NCI-H1694 treated with DMSO at 0.1 percent for 48 hours (cell line): Measurements from ENCODE around the gene PAQR8.
"Not testable (repeated sequence)": the region's sequence is repeated elsewhere in the genome, so short reads cannot be mapped to it uniquely, and the experiment has no call there.

Experiments used
- DNase-seq: peaks from one replicate; lab custom pipeline; 2025; lab: John Stamatoyannopoulos, UW

PAQR8 gene

GRCh38 chr6:52411911-52412310, 50.0 kb downstream of the PAQR8 start:
- no peak for DNase-seq

GRCh38 chr6:52415333-52415732, 53.4 kb downstream of the PAQR8 start:
- DNase-seq, result no peak

- no peak for DNase-seq
Observed at GRCh38 chr6:52415917-52416628, 54.1 kb downstream of the PAQR8 start.

GRCh38 chr6:52416629-52417151, 54.7 kb downstream of the PAQR8 start:
- peak; percentile 39 for DNase-seq

- DNase-seq, result no peak
Observed at GRCh38 chr6:52417675-52418111, 55.7 kb downstream of the PAQR8 start.

GRCh38 chr6:52418606-52419005, 56.7 kb downstream of the PAQR8 start:
- no peak for DNase-seq

GRCh38 chr6:52419809-52420667, 58.1 kb downstream of the PAQR8 start, which contains the start of gene EFHC1:
EFHC1 (plus strand) TSS chr6:52420342; CDS start chr6:52420411, 69 bp downstream.
- DNase-seq, result peak; percentile 93

GRCh38 chr6:52420668-52421358, 58.9 kb downstream of the PAQR8 start:
- DNase-seq, result peak; percentile 52

GRCh38 chr6:52422156-52422555, 60.2 kb downstream of the PAQR8 start:
- no peak for DNase-seq

GRCh38 chr6:52423448-52423847, 61.5 kb downstream of the PAQR8 start:
- DNase-seq, result no peak

- DNase-seq, result no peak
Observed at GRCh38 chr6:52423971-52424381, 62.0 kb downstream of the PAQR8 start.

GRCh38 chr6:52424513-52424912, 62.6 kb downstream of the PAQR8 start:
- no peak for DNase-seq

GRCh38 chr6:52426667-52427066, 64.7 kb downstream of the PAQR8 start:
- DNase-seq, result no peak

- DNase-seq, result not testable (repeated sequence)
Observed at GRCh38 chr6:52433294-52433693, 71.3 kb downstream of the PAQR8 start.

GRCh38 chr6:52435345-52435744, 73.4 kb downstream of the PAQR8 start:
- no peak for DNase-seq

- DNase-seq, result no peak
Observed at GRCh38 chr6:52438926-52439325, 77.0 kb downstream of the PAQR8 start.

GRCh38 chr6:52454556-52454955, 92.6 kb downstream of the PAQR8 start:
- DNase-seq, result no peak

GRCh38 chr6:52457096-52457495, 95.1 kb downstream of the PAQR8 start:
- DNase-seq, result no peak
